AG04450 (cell line): ENCODE results near the gene SLC25A41. TPM values are rescaled to one million over a fixed set of nuclear protein-coding genes. Genes with fewer than 3 reads are reported as not detected.

Experiments
- CTCF ChIA-PET: fragments of 300-600, 350-600 bp; formaldehyde crosslinking; extraction: SDS; loops from one replicate; lab custom pipeline; 2022; ENCODE audit warnings: antibody characterized with exemption, inconsistent platforms; lab: Charles Lee
- POLR2A ChIA-PET: fragments of 350-600 bp; formaldehyde crosslinking; extraction: SDS; loops from one replicate; lab custom pipeline; 2021; ENCODE audit warnings: antibody characterized with exemption, inconsistent platforms; lab: Yijun Ruan, JAX
- DNase-seq: peaks from one replicate; pipeline ENCODE4 v3.0.0-alpha.2; 2011; ENCODE audit warnings: low read depth, low spot score
- H3K27ac ChIP-seq: one replicate; pipeline ENCODE4 v1.5.1; 2012; ENCODE audit warnings: low read depth, low read length, control low read depth
- H3K27me3 ChIP-seq: one replicate; pipeline ENCODE4 v1.6.0; 2012; ENCODE audit warnings: low read length; ENCODE audit not compliant: control insufficient read depth, insufficient read depth
- H3K4me3 ChIP-seq: 2 replicates; pipeline ENCODE4 v1.5.1; 2011; ENCODE audit warnings: mild to moderate bottlenecking, low read depth, low read length, control low read depth
- H3K9me3 ChIP-seq: 2 replicates; pipeline ENCODE4 v1.5.1; 2012; ENCODE audit warnings: low read length; ENCODE audit not compliant: control insufficient read depth, insufficient read depth
- polyA plus RNA-seq: library from polyadenylated mRNA; depleted of rRNA; stranded (reverse); fragments of >200 nt; gene quantifications from 2 replicates; pipeline ENCODE4 v1.2.3, GENCODE V29; 2011
- TF ChIP-seq, protein P1 (sequence below): IDR thresholded peaks from 2 replicates; pipeline ENCODE4 v1.5.1; 2011; ENCODE audit warnings: low read depth, low read length, control low read depth, inconsistent platforms

Gene SLC25A41
- polyA plus RNA-seq, 1 experiment = not detected

DNA sequence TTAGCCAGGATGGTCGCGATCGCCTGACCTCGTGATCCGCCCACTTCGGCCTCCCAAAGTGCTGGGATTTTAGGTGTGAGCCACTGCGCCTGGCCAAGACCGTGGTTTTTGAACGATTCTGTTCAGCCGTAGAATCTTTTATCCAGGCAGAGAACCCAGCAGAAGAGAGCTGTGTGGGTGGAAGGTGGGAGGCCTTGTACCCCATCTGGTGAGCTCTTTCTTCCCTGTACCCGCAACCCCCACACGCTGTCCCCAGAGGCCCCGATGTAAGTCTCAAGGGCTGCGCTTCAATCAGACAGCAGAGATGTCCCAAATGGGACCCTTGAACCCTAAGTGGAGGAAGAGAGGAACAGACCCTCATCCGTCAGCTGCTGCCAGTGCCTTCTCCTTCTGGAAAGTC is 22.4 kb upstream of the SLC25A41 start:
- no peak for DNase-seq
- H3K27me3 ChIP-seq = no peaks in the 10 kb centered on the region
- no peak overlapping the region for H3K27ac ChIP-seq
- CTCF ChIA-PET = no interaction called here
- TF ChIP-seq, protein P1, sequence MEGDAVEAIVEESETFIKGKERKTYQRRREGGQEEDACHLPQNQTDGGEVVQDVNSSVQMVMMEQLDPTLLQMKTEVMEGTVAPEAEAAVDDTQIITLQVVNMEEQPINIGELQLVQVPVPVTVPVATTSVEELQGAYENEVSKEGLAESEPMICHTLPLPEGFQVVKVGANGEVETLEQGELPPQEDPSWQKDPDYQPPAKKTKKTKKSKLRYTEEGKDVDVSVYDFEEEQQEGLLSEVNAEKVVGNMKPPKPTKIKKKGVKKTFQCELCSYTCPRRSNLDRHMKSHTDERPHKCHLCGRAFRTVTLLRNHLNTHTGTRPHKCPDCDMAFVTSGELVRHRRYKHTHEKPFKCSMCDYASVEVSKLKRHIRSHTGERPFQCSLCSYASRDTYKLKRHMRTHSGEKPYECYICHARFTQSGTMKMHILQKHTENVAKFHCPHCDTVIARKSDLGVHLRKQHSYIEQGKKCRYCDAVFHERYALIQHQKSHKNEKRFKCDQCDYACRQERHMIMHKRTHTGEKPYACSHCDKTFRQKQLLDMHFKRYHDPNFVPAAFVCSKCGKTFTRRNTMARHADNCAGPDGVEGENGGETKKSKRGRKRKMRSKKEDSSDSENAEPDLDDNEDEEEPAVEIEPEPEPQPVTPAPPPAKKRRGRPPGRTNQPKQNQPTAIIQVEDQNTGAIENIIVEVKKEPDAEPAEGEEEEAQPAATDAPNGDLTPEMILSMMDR = no peak
- POLR2A ChIA-PET = no interaction called here
- no peak overlapping the region for H3K4me3 ChIP-seq
- peaks cover 25% of the 10 kb centered on the region for H3K9me3 ChIP-seq

DNA sequence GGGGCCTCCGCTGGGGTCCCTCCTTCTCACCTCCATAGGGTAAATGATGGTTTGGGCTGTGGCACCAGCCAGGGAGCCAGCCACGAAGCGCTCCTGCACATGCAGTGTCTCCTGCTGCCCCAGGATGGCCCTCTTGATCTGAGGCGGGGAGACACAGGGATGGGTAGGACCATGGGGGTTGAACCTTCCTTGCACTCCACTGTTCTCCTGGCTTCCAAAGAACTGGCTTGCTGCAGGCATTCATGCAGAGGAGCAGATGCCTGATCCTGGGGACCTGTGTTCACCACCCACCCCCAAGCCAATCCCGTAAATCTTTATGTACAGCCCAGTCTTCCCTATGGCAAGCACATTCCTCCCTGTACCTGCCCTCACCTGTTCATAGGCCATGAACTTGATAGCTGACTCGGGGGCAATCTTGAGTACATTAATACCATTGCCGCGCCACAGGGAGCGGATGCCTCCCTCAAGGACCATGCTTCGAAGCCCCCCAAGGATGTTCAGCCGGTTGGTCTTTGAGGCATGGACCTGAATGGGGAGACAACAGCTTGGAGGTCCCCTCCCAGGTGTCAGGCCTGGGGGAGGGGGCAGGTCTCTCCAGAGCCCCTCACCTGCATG is 20.5 kb upstream of the SLC25A41 start:
- ChIA-PET CTCF (no interaction called here), POLR2A (no interaction called here)
- Histone ChIP-seq H3K27ac (no peak overlapping the region), H3K27me3 (no peaks in the 10 kb centered on the region), H3K9me3 (peaks cover 25% of the 10 kb centered on the region), H3K4me3 (no peak overlapping the region)
- no peak for DNase-seq
- TF ChIP-seq, protein P1 = no peak

DNA sequence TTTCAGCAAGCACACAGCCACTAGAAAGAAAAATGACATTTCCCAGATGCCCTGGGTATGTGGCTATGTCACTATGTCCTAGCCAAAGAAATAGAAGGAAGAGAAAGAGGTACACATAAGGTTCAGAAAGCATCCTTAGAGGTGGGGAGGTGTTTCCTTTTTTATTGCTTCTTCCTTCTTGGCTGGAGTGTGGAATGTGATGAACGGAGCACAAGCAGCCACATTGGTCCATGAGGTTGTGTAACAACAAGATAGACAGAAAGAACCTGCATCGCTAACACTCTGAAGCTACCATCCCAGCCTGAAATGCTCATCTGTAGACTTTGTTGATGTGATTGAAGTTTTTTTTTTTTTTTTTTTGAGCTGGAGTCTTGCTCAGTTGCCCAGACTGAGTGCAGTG is 19.3 kb upstream of the SLC25A41 start:
- CTCF ChIA-PET = no interaction called here
- H3K27ac ChIP-seq = no peak overlapping the region
- POLR2A ChIA-PET = no interaction called here
- H3K9me3 ChIP-seq = peaks cover 25% of the 10 kb centered on the region
- TF ChIP-seq, protein P1 = no peak
- H3K4me3 ChIP-seq = no peak overlapping the region
- no peaks in the 10 kb centered on the region for H3K27me3 ChIP-seq
- DNase-seq = no peak

DNA sequence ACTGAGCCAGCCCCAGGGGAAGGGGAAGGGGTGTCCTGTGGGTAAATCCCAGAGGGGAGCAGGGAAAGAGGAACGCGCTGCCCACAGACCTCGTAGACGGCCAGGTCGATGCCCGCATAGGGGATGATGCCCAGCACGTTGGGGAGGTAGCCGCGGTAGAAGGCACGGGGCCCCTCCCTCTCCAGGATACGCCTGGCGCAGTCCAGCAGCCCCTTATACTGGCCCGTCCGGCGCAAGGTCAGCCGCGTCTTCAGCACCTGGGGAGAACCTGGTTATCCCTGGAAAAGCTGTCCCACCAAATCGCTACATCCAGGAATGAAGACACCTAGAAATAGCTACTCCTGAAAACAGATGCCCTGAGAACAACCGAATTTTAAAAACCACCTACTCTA is 18.7 kb upstream of the SLC25A41 start:
- no peak for DNase-seq
- Histone ChIP-seq H3K27me3 (no peaks in the 10 kb centered on the region), H3K9me3 (peaks cover 25% of the 10 kb centered on the region), H3K4me3 (no peak overlapping the region), H3K27ac (no peak overlapping the region)
- ChIA-PET CTCF (interaction anchor here (0.6 kb wide), 1 partner anchor 1442 kb away, joined by 4 read pairs; no protein-coding TSS in a partner anchor), POLR2A (no interaction called here)
- TF ChIP-seq, protein P1 = no peak

DNA sequence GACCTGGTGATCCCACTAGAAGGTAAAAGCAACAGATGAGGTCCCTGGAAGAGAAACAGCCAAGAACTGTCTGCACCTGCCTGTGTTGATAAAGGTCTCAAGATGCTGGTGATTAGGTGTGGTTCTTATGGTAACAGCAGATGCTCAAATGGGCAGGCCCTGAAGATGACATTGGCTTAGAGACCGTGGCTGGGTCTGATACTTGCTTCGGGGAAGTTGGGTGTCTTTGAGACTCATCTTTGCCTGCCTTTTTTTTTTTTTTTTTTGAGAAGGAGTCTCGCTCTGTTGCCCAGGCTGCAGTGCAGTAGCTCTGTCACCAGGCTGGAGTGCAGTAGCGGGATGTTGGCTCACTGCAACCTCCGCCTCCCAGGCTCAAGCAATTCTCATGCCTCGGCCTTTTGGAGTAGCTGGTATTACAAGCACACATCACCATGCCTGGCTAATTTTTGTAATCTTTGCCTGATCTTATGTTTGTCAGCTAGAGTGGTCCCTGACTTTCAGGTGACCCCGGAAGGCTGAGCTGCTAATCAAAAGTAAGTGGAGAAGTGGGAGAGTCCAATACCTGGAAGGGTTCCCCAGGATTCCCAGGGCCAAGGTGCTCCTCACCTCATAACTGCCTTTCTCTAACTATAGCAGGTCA is 18.1 kb upstream of the SLC25A41 start:
- H3K4me3 ChIP-seq = no peak overlapping the region
- no peak for DNase-seq
- H3K27me3 ChIP-seq = no peaks in the 10 kb centered on the region
- H3K27ac ChIP-seq = no peak overlapping the region
- CTCF ChIA-PET = interaction anchor here (0.6 kb wide), 1 partner anchor 1442 kb away, joined by 4 read pairs; no protein-coding TSS in a partner anchor
- TF ChIP-seq, protein P1 = no peak
- POLR2A ChIA-PET = no interaction called here
- H3K9me3 ChIP-seq = peaks cover 25% of the 10 kb centered on the region
